GM10266 (cell line): ENCODE results near the gene CCBE1.

Experiments used
- DNase-seq: peaks from one replicate; pipeline ENCODE4 v3.0.0; 2012; ENCODE audit errors: extremely low spot score
- CTCF ChIP-seq: IDR thresholded peaks from 2 replicates; pipeline ENCODE4 v1.5.1; 2012; ENCODE audit warnings: mild to moderate bottlenecking, low read depth; ENCODE audit not compliant: control insufficient read depth, insufficient read depth; ENCODE audit errors: missing control alignments

The CCBE1 gene

GRCh38 chr18:59736061-59736460 lies 38.8 kb upstream of the CCBE1 start:
- TF ChIP-seq CTCF = no peak
- DNase-seq = no peak

- no peak for DNase-seq
- TF ChIP-seq CTCF = no peak
Measured at GRCh38 chr18:59735269-59735860, 38.1 kb upstream of the CCBE1 start.

- no peak for TF ChIP-seq CTCF
Measured at GRCh38 chr18:59733421-59733820, 36.2 kb upstream of the CCBE1 start.

GRCh38 chr18:59730896-59731295 lies 33.7 kb upstream of the CCBE1 start:
- DNase-seq = no peak
- no peak for TF ChIP-seq CTCF

More at GRCh38 chr18:59733421-59733820, 36.2 kb upstream of the CCBE1 start:
- DNase-seq = no peak

- TF ChIP-seq CTCF = no peak
- no peak for DNase-seq
Measured at GRCh38 chr18:59729781-59730180, 32.6 kb upstream of the CCBE1 start.

- TF ChIP-seq CTCF = no peak
- no peak for DNase-seq
Measured at GRCh38 chr18:59728816-59729215, 31.6 kb upstream of the CCBE1 start.

- DNase-seq = no peak
- no peak for TF ChIP-seq CTCF
Measured at GRCh38 chr18:59725142-59725541, 27.9 kb upstream of the CCBE1 start.
